HepG2 (cell line): Measurements from ENCODE around the gene B3GNT8. TPM values are rescaled to one million over a fixed set of nuclear protein-coding genes. Genes with fewer than 3 reads are reported as not detected.

Experiments
- ATAC-seq: fragments of 200-7000 bp; cut with Tn5 transposase; 3 replicates; pipeline ENCODE4 v1.9.1; 2020; ENCODE audit warnings: mild to moderate bottlenecking, moderate library complexity
- BruUV-seq: library from RNA; stranded (reverse); fragments of 400-500 nt; replicated peaks from 2 replicates; lab custom pipeline; 2021; lab: Mats Ljungman, UMichigan
- CTCF ChIA-PET: fragments of 300-600 bp; formaldehyde crosslinking; extraction: SDS; loops from one replicate; lab custom pipeline; 2021; ENCODE audit warnings: low total read pairs, inconsistent platforms, low intra/inter-chr PET ratio; lab: Yijun Ruan, JAX
- POLR2A ChIA-PET: fragments of 350-600 bp; sonication (Branson Sonifier 250); formaldehyde crosslinking; loops from one replicate; lab custom pipeline; 2020; ENCODE audit warnings: antibody characterized with exemption, inconsistent platforms; lab: Yijun Ruan, JAX
- DNase-seq: peaks from one replicate; pipeline ENCODE4 v3.0.0-alpha.2; 2015; ENCODE audit warnings: low spot score
- FAIRE-seq: peaks from 3 replicates; lab custom pipeline; 2011; peaks lifted over from hg19 to GRCh38; lab: Jason Lieb, UNC
- H2AFZ ChIP-seq: one replicate; pipeline ENCODE4 v1.6.1; 2011; ENCODE audit warnings: low read length, inconsistent platforms
- H3K27ac ChIP-seq: fragments of 300-600 bp; 3 replicates; pipeline ENCODE4 v1.8.0; 2011; ENCODE audit warnings: mixed run types, mild to moderate bottlenecking, mixed read lengths, low read length, inconsistent platforms; ENCODE audit not compliant: insufficient read depth; ENCODE audit errors: extremely low read length
- H3K27me3 ChIP-seq, 2 experiments: fragments of 200-600 bp in 1 of 2; 2 replicates in 1 of 2; 3 replicates in 1 of 2; pipeline versions ENCODE4 v1.6.0 to v1.8.0; 2011; ENCODE audit warnings: low read length in 2 of 2, mild to moderate bottlenecking in 2 of 2, moderate library complexity in 2 of 2, inconsistent platforms in 1 of 2; ENCODE audit not compliant: insufficient read depth in 2 of 2, control insufficient read depth in 1 of 2
- H3K36me3 ChIP-seq, 2 experiments: fragments of 200-600 bp in 1 of 2; replicated peaks in 1 of 2; 2 replicates in 1 of 2; 3 replicates in 1 of 2; pipeline versions ENCODE4 v1.5.1 to v1.8.0; 2011; ENCODE audit warnings: low read length in 2 of 2, inconsistent platforms in 1 of 2; ENCODE audit not compliant: insufficient read depth in 2 of 2, control insufficient read depth in 1 of 2
- H3K4me1 ChIP-seq: 2 replicates; pipeline ENCODE4 v1.5.1; 2012; ENCODE audit warnings: low read length, inconsistent platforms; ENCODE audit not compliant: insufficient read depth
- H3K4me2 ChIP-seq: 2 replicates; pipeline ENCODE4 v1.6.0; 2011; ENCODE audit warnings: low read depth, low read length, inconsistent platforms
- H3K4me3 ChIP-seq, 3 experiments: fragments of 200-600 bp in 1 of 3; sonication (generic), shearing (Covaris generic) in 1 of 3; replicated peaks in 1 of 3; 2 replicates each; pipeline ENCODE4 v1.5.1; 2011 to 2016; ENCODE audit warnings: low read length in 3 of 3, inconsistent platforms in 2 of 3, low read depth in 2 of 3, mild to moderate bottlenecking in 2 of 3, control low read depth in 1 of 3, mixed read lengths in 1 of 3; ENCODE audit not compliant: insufficient read depth in 1 of 3
- H3K79me2 ChIP-seq: one replicate; pipeline ENCODE4 v1.6.1; 2011; ENCODE audit warnings: low read length, inconsistent platforms; ENCODE audit not compliant: insufficient read depth
- H3K9ac ChIP-seq: 2 replicates; pipeline ENCODE4 v1.6.0; 2011; ENCODE audit warnings: mild to moderate bottlenecking, low read depth, low read length, inconsistent platforms; ENCODE audit not compliant: insufficient read depth
- H3K9me3 ChIP-seq: 2 replicates; pipeline ENCODE4 v1.5.1; 2012; ENCODE audit warnings: mild to moderate bottlenecking, low read length
- H4K20me1 ChIP-seq: 2 replicates; pipeline ENCODE4 v1.6.0; 2011; ENCODE audit warnings: inconsistent platforms, mild to moderate bottlenecking, low read length, moderate library complexity; ENCODE audit not compliant: insufficient read depth
- DNMT3B ChIP-seq: conservative IDR thresholded peaks from 2 replicates; pipeline ENCODE4 v1.6.1; 2016; ENCODE audit warnings: missing biosample characterization, control low read depth
- KDM3A ChIP-seq: IDR thresholded peaks from 2 replicates; pipeline ENCODE4 v1.6.1; 2018; ENCODE audit warnings: low read depth, missing compliant biosample characterization
- KDM5A ChIP-seq: fragments of 200-600 bp; sonication (generic); IDR thresholded peaks from 2 replicates; pipeline ENCODE4 v1.7.0; 2018; ENCODE audit warnings: antibody characterized with exemption, mild to moderate bottlenecking, low read length, borderline replicate concordance
- MAX ChIP-seq: IDR thresholded peaks from 2 replicates; pipeline ENCODE4 v1.6.1; 2012; ENCODE audit warnings: inconsistent platforms
- MTA1 ChIP-seq: sonication (generic); formaldehyde crosslinking; IDR thresholded peaks from 2 replicates; pipeline ENCODE4 v1.4.0; 2020; ENCODE audit warnings: missing genetic modification reagents, mild to moderate bottlenecking, borderline replicate concordance
- NFIC ChIP-seq: IDR thresholded peaks from 2 replicates; pipeline ENCODE4 v1.6.1; 2012; ENCODE audit warnings: mild to moderate bottlenecking, low read length, inconsistent platforms
- TSC22D2 ChIP-seq: sonication (generic); formaldehyde crosslinking; IDR thresholded peaks from 2 replicates; pipeline ENCODE4 v1.5.1; 2020; ENCODE audit warnings: missing genetic modification reagents, mild to moderate bottlenecking, borderline replicate concordance
- ZNF546 ChIP-seq: sonication (generic); formaldehyde crosslinking; conservative IDR thresholded peaks from 2 replicates; pipeline ENCODE4 v1.8.1; 2023; ENCODE audit warnings: mild to moderate bottlenecking, missing genetic modification reagents
- WGBS: methylation state at CpG from one replicate; pipeline ENCODE4 v1.1.6; 2017; ENCODE audit warnings: low lambda C conversion rate; 5-methylcytosine and 5-hydroxymethylcytosine counted together
- in situ Hi-C: cut with HindIII; loops from 2 replicates; pipeline ENCODE4 v1.10.0; 2017; ENCODE audit warnings: low pct_unique_long_range_greater_than_20kb; ENCODE audit not compliant: extremely low pct_ligation_motif_present
- intact Hi-C: fragments of 100-400 bp; cut with micrococcal nuclease; formaldehyde crosslinking; loops from one replicate; pipeline ENCODE4 v1.10.0; 2022; ENCODE audit not compliant: unreplicated experiment
- polyA plus RNA-seq, 8 experiments: library from polyadenylated mRNA; depleted of rRNA in 3 of 8; stranded (reverse) in 7 of 8; unstranded in 1 of 8; fragments of >200 nt; fragmentation: Illumina TruSeq in 4 of 8; extraction: Trizol in 4 of 8; gene quantifications; 2 replicates each; pipeline versions ENCODE4 v1.2.1 to v1.2.3, GENCODE V29; 2011 to 2016; ENCODE audit warnings: low read depth in 4 of 8, missing spikeins in 1 of 8, mixed read lengths in 1 of 8; ENCODE audit not compliant: insufficient read depth in 1 of 8
- total RNA-seq, 5 experiments: library from RNA; depleted of rRNA; stranded (reverse); fragments of >200 nt; fragmentation: Illumina TruSeq; extraction: Trizol; gene quantifications; 2 replicates each; pipeline ENCODE4 v1.2.3, GENCODE V29; 2016; ENCODE audit warnings: low read depth in 1 of 5
- TF ChIP-seq, protein P1 (sequence below): sonication (generic); formaldehyde crosslinking; IDR thresholded peaks from 2 replicates; pipeline ENCODE4 v1.4.0; 2020; ENCODE audit warnings: missing genetic modification reagents, borderline replicate concordance

B3GNT8 gene
- total and polyA plus RNA-seq, 2 of the 13 experiments (the other 11 are each of a cell fraction or from before 2014, with no cell fraction given), result 0.26 to 1.9 TPM

DNA sequence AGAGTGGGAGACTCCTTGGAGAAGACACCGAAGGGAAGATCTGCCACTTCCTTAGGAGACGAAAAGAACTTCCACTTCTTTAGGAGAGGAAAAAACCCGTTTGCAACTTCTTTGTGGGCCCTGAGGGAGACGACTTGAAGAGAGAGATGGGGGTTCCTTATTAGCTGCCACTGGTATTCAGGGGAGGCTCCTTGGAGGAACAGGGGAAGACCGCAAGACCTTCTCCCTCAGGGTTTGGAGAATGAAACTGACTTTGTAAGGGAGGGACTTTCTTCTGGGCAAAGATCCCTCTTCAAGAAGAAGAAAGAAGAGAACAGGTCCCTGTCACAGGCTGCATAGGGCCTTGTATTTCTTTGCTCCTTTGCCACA lies 29.1 kb downstream of the B3GNT8 start:
- FAIRE-seq (no peak), DNase-seq (no peak), ATAC-seq (no peak)
- TF ChIP-seq NFIC (0 out of 2 replicates have a peak, but pooled peaks have one; percentile 8), ZNF546 (CRISPR knock-in tag) (0 out of 2 replicates have a peak, but pooled peaks have one; percentile 8), MTA1 (CRISPR knock-in tag) (no peak), KDM3A (0 out of 2 replicates have a peak, but pooled peaks have one; percentile 0), DNMT3B (CRISPR knock-in tag) (no peak), KDM5A (peak; percentile 76)
- H3K27me3 ChIP-seq, result no peaks in the 10 kb centered on the region; a peak in 1 of 5 replicates
- H3K4me1 ChIP-seq, result peaks cover 26% of the 10 kb centered on the region
- ChIA-PET CTCF (no interaction called here), POLR2A (interaction anchor here (1.0 to 1.6 kb wide), 2 partner anchors 10 to 29 kb away, joined by 3 to 8 read pairs; partner anchors contain the start of gene B3GNT8)
- intact Hi-C loops (no loop called here), in situ Hi-C loops (no loop called here)
- no peak overlapping the region for H2AFZ ChIP-seq
- peak overlapping the region; percentile 86 to 94 (median 90) for H3K4me3 ChIP-seq
- H3K9ac ChIP-seq, result peak overlapping the region; percentile 93
- H3K36me3 ChIP-seq, result no peaks in the 10 kb centered on the region
- peaks cover 32% of the 10 kb centered on the region for H3K79me2 ChIP-seq
- BruUV-seq, result no TSS peak
- H3K9me3 ChIP-seq, result no peaks in the 10 kb centered on the region
- H4K20me1 ChIP-seq, result no peaks in the 10 kb centered on the region
- H3K4me2 ChIP-seq, result peak overlapping the region; percentile 83
- H3K27ac ChIP-seq, result peak overlapping the region; percentile 94
- WGBS, result under 1% methylated on average over 5 of the region's 5 CpGs

DNA sequence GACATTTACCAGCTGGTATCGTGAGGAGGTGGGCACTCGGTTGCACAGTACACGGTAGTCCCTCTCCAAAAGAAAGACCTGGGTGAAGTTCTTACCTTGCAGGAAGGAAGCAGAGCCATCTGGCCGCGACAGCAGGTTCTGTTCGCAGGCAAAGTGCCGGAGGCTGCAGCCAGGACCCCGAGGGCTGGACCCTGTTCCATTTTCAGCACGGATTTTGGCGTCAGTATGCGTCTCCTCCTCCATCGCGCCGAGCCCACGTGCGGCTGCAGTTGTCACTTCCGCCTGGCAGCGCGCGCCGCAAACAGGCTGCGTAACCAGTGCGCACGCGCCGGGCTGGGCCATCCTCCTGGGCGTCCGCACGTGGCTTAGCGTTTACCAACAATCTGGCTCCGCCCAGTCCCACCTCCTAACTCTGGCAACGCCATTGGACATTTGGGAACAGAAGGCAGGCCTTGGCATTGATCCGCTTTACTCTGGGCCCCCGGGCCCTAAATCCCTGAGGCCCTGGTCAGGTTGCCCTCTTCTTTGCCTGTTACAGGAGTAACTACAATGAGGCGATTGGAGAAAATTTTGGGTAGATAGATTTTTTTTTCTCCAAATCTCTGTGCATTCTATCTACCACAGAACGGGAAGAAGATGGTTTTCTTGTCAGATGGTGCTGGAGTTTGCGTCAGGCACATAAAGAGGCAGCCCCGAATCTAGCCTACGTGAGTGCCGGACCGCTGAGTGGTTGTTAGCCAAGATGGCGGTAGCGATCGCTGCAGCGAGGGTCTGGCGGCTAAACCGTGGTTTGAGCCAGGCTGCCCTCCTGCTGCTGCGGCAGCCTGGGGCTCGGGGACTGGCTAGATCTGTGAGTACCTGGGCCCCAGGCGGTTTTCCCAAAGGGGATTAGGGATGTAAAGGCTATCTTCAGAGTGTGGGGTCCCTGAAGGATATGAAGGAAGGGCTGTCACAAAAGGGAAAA lies 29.8 kb downstream of the B3GNT8 start, which contains the start of the genes BCKDHA and EXOSC5:
BCKDHA (plus strand) TSS at position 733 of the 964 bp plus-strand sequence; CDS start at position 743, 10 bp downstream.
EXOSC5 (minus strand) TSS at position 274 of the 964 bp plus-strand sequence; CDS start at position 243, 31 bp downstream.
- Histone ChIP-seq H3K36me3 (peaks cover 0 to 1% of the 10 kb centered on the region in 2 experiments; a peak in 1 of 5 replicates), H3K9ac (peak within 1 kb of the TSS; percentile 93), H3K79me2 (peaks cover 32% of the 10 kb centered on the region), H3K27me3 (no peaks in the 10 kb centered on the region; a peak in 1 of 5 replicates), H2AFZ (no peak within 1 kb of the TSS), H3K4me3 (peak within 1 kb of the TSS; percentile 86 to 94 (median 90)), H3K27ac (peak within 1 kb of the TSS; percentile 94), H3K4me2 (peak within 1 kb of the TSS; percentile 86), H3K9me3 (no peaks in the 10 kb centered on the region), H4K20me1 (no peaks in the 10 kb centered on the region), H3K4me1 (peaks cover 30% of the 10 kb centered on the region)
- in situ Hi-C loops (no loop called here), intact Hi-C loops (no loop called here)
- under 1% methylated on average over 19 of the region's 50 CpGs for WGBS
- TSS peak; percentile 72 for BruUV-seq
- FAIRE-seq (peak; percentile 89), ATAC-seq (peak; percentile 94), DNase-seq (peak; percentile 99)
- ChIA-PET CTCF (no interaction called here), POLR2A (interaction anchor here (1.0 kb wide), 1 partner anchor 30 kb away, joined by 3 read pairs; the partner anchor contains the start of gene B3GNT8)
- TF ChIP-seq TSC22D2 (CRISPR knock-in tag) (no peak), MAX (peak; percentile 100)
- TF ChIP-seq, protein P1, sequence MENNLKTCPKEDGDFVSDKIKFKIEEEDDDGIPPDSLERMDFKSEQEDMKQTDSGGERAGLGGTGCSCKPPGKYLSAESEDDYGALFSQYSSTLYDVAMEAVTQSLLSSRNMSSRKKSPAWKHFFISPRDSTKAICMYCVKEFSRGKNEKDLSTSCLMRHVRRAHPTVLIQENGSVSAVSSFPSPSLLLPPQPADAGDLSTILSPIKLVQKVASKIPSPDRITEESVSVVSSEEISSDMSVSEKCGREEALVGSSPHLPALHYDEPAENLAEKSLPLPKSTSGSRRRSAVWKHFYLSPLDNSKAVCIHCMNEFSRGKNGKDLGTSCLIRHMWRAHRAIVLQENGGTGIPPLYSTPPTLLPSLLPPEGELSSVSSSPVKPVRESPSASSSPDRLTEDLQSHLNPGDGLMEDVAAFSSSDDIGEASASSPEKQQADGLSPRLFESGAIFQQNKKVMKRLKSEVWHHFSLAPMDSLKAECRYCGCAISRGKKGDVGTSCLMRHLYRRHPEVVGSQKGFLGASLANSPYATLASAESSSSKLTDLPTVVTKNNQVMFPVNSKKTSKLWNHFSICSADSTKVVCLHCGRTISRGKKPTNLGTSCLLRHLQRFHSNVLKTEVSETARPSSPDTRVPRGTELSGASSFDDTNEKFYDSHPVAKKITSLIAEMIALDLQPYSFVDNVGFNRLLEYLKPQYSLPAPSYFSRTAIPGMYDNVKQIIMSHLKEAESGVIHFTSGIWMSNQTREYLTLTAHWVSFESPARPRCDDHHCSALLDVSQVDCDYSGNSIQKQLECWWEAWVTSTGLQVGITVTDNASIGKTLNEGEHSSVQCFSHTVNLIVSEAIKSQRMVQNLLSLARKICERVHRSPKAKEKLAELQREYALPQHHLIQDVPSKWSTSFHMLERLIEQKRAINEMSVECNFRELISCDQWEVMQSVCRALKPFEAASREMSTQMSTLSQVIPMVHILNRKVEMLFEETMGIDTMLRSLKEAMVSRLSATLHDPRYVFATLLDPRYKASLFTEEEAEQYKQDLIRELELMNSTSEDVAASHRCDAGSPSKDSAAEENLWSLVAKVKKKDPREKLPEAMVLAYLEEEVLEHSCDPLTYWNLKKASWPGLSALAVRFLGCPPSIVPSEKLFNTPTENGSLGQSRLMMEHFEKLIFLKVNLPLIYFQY (CRISPR knock-in tag), result no peak
